ENCODE results near the gene ZCCHC3. TPM values are rescaled to one million over a fixed set of nuclear protein-coding genes. Genes with fewer than 3 reads are reported as not detected.

The ZCCHC3 gene
- total RNA-seq, 4 donors from 2014 or later: 13.3 to 29.9 (median 19.7) TPM

- Histone ChIP-seq H3K36me3 (no peaks in the 10 kb centered on the region), H3K27me3 (peaks cover 0 to 10% (median 0%) of the 10 kb centered on the region in 4 donors), H3K4me1 (peaks cover 4 to 14% (median 12%) of the 10 kb centered on the region in 4 donors), H3K27ac (replicated peaks in 1 of 4) (peak overlapping the region in 1 of 4 donors; percentile 23), H3K9me3 (no peaks in the 10 kb centered on the region), H3K4me3 (peak overlapping the region; percentile 53 to 62 (median 55))
- intact Hi-C loops (cut with DNase I): loop anchor here (5.0 kb wide), 1 partner anchor 60 kb away; no protein-coding TSS in a partner anchor
- 19% methylated on average over 21 of the region's 43 CpGs for WGBS
- peak; percentile 97 for DNase-seq (ENCODE audit: extremely low spot score)
- peak in 1 of 2 donors; percentile 65 for TF ChIP-seq POLR2AphosphoS5 (IDR thresholded peaks at IDR 0.05)
- TF ChIP-seq EP300 (IDR thresholded peaks at IDR 0.05): no peak
- TF ChIP-seq POLR2A (IDR thresholded peaks at IDR 0.05; ENCODE audit: low read depth): no peak
- peak in 2 of 3 experiments; percentile 93 to 95 for TF ChIP-seq CTCF (IDR thresholded peaks at IDR 0.05)
Observed at GRCh38 chr20:266596-267562, 30.5 kb upstream of the ZCCHC3 start.

GRCh38 chr20:270517-270916 is 26.9 kb upstream of the ZCCHC3 start:
- 100% methylated on average over 5 of the region's 5 CpGs for WGBS
- Histone ChIP-seq H3K4me3 (no peak overlapping the region), H3K27me3 (no peaks in the 10 kb centered on the region), H3K27ac (replicated peaks in 1 of 4) (no peak overlapping the region), H3K36me3 (peaks cover under 1 to 8% (median 4%) of the 10 kb centered on the region in 4 donors), H3K4me1 (peaks cover 4 to 14% (median 12%) of the 10 kb centered on the region in 4 donors), H3K9me3 (no peaks in the 10 kb centered on the region)
- intact Hi-C loops (cut with DNase I): no loop called here
- TF ChIP-seq CTCF (IDR thresholded peaks at IDR 0.05): no peak
- no peak for TF ChIP-seq EP300 (IDR thresholded peaks at IDR 0.05)
- no peak for TF ChIP-seq POLR2A (IDR thresholded peaks at IDR 0.05; ENCODE audit: low read depth)
- TF ChIP-seq POLR2AphosphoS5 (IDR thresholded peaks at IDR 0.05): no peak
- no peak for DNase-seq (ENCODE audit: extremely low spot score)

- no peak overlapping the region for H3K4me3 ChIP-seq
- WGBS: 96% methylated on average over 4 of the region's 4 CpGs
- intact Hi-C loops (cut with DNase I): no loop called here
- H3K27me3 ChIP-seq: no peaks in the 10 kb centered on the region
- peaks cover 4 to 13% (median 12%) of the 10 kb centered on the region in 4 donors for H3K4me1 ChIP-seq
- H3K36me3 ChIP-seq: peaks cover 6 to 13% (median 10%) of the 10 kb centered on the region in 4 donors
- TF ChIP-seq POLR2AphosphoS5 (IDR thresholded peaks at IDR 0.05) (no peak), EP300 (IDR thresholded peaks at IDR 0.05) (no peak), CTCF (IDR thresholded peaks at IDR 0.05) (no peak), POLR2A (IDR thresholded peaks at IDR 0.05; ENCODE audit: low read depth) (no peak)
- no peaks in the 10 kb centered on the region for H3K9me3 ChIP-seq
- no peak for DNase-seq (ENCODE audit: extremely low spot score)
- H3K27ac ChIP-seq (replicated peaks in 1 of 4): no peak overlapping the region
Observed at GRCh38 chr20:271069-271468, 26.3 kb upstream of the ZCCHC3 start.

- Histone ChIP-seq H3K27me3 (no peaks in the 10 kb centered on the region), H3K27ac (replicated peaks in 1 of 4) (no peak overlapping the region), H3K9me3 (no peaks in the 10 kb centered on the region), H3K36me3 (peaks cover 8 to 18% (median 14%) of the 10 kb centered on the region in 4 donors), H3K4me3 (no peak overlapping the region), H3K4me1 (peaks cover under 1 to 8% (median 8%) of the 10 kb centered on the region in 4 donors)
- intact Hi-C loops (cut with DNase I): no loop called here
- TF ChIP-seq CTCF (IDR thresholded peaks at IDR 0.05) (no peak), EP300 (IDR thresholded peaks at IDR 0.05) (no peak), POLR2AphosphoS5 (IDR thresholded peaks at IDR 0.05) (no peak), POLR2A (IDR thresholded peaks at IDR 0.05; ENCODE audit: low read depth) (no peak)
- DNase-seq (ENCODE audit: extremely low spot score): no peak
Observed at GRCh38 chr20:271528-271927, 25.8 kb upstream of the ZCCHC3 start.

All from esophagus muscularis mucosa (tissue), 4 donors.